Liver (tissue), 3 donors: ENCODE results near the gene RNH1.

Experiments used
- ATF3 ChIP-seq: IDR thresholded peaks from 2 replicates; pipeline ENCODE4 v1.6.1; 2016; ENCODE audit warnings: antibody characterized with exemption
- FOXA1 ChIP-seq: IDR thresholded peaks from 2 replicates; pipeline ENCODE4 v1.6.1; 2016; ENCODE audit warnings: antibody characterized with exemption
- GABPA ChIP-seq, 2 donors: IDR thresholded peaks in 1 of 2; conservative IDR thresholded peaks in 1 of 2; 2 replicates each; pipeline ENCODE4 v1.6.1; 2016; ENCODE audit warnings: antibody characterized with exemption in 2 of 2, mild to moderate bottlenecking in 1 of 2, moderate library complexity in 1 of 2
- NR2F2 ChIP-seq: IDR thresholded peaks from 2 replicates; pipeline ENCODE4 v1.6.1; 2016; ENCODE audit warnings: antibody characterized with exemption
- RAD21 ChIP-seq, 2 donors: IDR thresholded peaks; 2 replicates each; pipeline ENCODE4 v1.6.1; 2016; ENCODE audit warnings: antibody characterized with exemption in 2 of 2, mild to moderate bottlenecking in 2 of 2
- SP1 ChIP-seq: IDR thresholded peaks from 2 replicates; pipeline ENCODE4 v1.6.1; 2018; ENCODE audit warnings: antibody characterized with exemption, mild to moderate bottlenecking
- TAF1 ChIP-seq: conservative IDR thresholded peaks from 2 replicates; pipeline ENCODE4 v1.6.1; 2016; ENCODE audit warnings: antibody characterized with exemption, mild to moderate bottlenecking
- YY1 ChIP-seq: IDR thresholded peaks from 2 replicates; pipeline ENCODE4 v1.6.1; 2016; ENCODE audit warnings: antibody characterized with exemption, mild to moderate bottlenecking
- ZBTB33 ChIP-seq: IDR thresholded peaks from 2 replicates; pipeline ENCODE4 v1.6.1; 2016; ENCODE audit warnings: antibody characterized with exemption
- TF ChIP-seq, protein P1 (sequence below): fragments of 150-350 bp; IDR thresholded peaks from 2 replicates; pipeline ENCODE4 v1.5.1; 2017; ENCODE audit warnings: improper control_type of control experiment, low read depth, low read length; ENCODE audit not compliant: missing input control
- TF ChIP-seq, protein P2 (sequence below): IDR thresholded peaks from 2 replicates; pipeline ENCODE4 v1.6.1; 2016; ENCODE audit warnings: antibody characterized with exemption
- donor health status: healthy.
- donor health status: healthy.

DNA sequence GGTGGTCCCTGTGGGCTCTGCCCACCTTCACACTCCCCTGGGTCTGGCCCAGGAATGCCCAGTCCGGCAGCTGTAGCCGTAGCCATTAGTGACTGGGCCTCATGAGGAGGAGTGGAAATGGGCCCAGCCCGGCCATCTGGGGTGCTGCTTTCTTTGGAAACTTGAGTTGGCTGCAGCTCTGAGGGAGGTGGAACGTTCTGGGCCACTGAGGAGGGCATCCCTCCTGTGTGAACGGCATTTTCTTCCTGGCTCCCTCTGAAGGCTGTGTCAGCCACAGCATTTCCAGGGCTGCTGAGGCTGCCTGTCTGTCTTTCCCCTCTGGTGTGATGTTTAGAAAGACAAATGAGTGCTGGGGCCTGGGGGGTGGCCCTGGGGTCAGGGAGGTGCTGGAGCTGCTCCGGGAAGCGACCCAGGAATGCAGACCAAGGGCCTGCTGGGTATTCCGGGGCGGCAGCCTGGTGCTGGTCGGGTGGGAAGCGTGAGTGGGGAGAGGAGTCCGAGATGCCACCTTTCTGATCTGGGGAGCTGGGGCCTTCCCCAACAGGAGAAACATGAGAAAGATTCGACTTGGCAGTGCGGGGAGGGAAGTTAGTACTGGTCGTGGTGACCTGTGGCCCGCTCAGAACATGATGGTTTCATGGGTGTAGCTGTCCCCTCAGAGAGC lies 29.9 kb downstream of the RNH1 start:
- TF ChIP-seq, protein P1, sequence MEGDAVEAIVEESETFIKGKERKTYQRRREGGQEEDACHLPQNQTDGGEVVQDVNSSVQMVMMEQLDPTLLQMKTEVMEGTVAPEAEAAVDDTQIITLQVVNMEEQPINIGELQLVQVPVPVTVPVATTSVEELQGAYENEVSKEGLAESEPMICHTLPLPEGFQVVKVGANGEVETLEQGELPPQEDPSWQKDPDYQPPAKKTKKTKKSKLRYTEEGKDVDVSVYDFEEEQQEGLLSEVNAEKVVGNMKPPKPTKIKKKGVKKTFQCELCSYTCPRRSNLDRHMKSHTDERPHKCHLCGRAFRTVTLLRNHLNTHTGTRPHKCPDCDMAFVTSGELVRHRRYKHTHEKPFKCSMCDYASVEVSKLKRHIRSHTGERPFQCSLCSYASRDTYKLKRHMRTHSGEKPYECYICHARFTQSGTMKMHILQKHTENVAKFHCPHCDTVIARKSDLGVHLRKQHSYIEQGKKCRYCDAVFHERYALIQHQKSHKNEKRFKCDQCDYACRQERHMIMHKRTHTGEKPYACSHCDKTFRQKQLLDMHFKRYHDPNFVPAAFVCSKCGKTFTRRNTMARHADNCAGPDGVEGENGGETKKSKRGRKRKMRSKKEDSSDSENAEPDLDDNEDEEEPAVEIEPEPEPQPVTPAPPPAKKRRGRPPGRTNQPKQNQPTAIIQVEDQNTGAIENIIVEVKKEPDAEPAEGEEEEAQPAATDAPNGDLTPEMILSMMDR: no peak
- no peak for TF ChIP-seq SP1
- no peak for TF ChIP-seq YY1
- TF ChIP-seq GABPA (IDR thresholded peaks at IDR 0.05 in 1 of 2, conservative IDR thresholded peaks at IDR 0.05 in 1 of 2): no peak
- TF ChIP-seq, protein P2, sequence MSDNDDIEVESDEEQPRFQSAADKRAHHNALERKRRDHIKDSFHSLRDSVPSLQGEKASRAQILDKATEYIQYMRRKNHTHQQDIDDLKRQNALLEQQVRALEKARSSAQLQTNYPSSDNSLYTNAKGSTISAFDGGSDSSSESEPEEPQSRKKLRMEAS: no peak
- TF ChIP-seq RAD21 (IDR thresholded peaks at IDR 0.05): no peak
- TF ChIP-seq ZBTB33: no peak
- TF ChIP-seq TAF1: no peak
- no peak for TF ChIP-seq ATF3
- TF ChIP-seq NR2F2: no peak
- TF ChIP-seq FOXA1: no peak
